HepG2 (cell line): ENCODE measurements around the gene AP3M1. TPM values are rescaled to one million over a fixed set of nuclear protein-coding genes. Genes with fewer than 3 reads are reported as not detected.

Experiments
- ATAC-seq: fragments of 200-7000 bp; cut with Tn5 transposase; 3 replicates; pipeline ENCODE4 v1.9.1; 2020; ENCODE audit warnings: mild to moderate bottlenecking, moderate library complexity
- BruUV-seq: library from RNA; stranded (reverse); fragments of 400-500 nt; replicated peaks from 2 replicates; lab custom pipeline; 2021; lab: Mats Ljungman, UMichigan
- CTCF ChIA-PET: fragments of 300-600 bp; formaldehyde crosslinking; extraction: SDS; loops from one replicate; lab custom pipeline; 2021; ENCODE audit warnings: low total read pairs, inconsistent platforms, low intra/inter-chr PET ratio; lab: Yijun Ruan, JAX
- POLR2A ChIA-PET: fragments of 350-600 bp; sonication (Branson Sonifier 250); formaldehyde crosslinking; loops from one replicate; lab custom pipeline; 2020; ENCODE audit warnings: antibody characterized with exemption, inconsistent platforms; lab: Yijun Ruan, JAX
- DNase-seq: peaks from one replicate; pipeline ENCODE4 v3.0.0-alpha.2; 2015; ENCODE audit warnings: low spot score
- FAIRE-seq: peaks from 3 replicates; lab custom pipeline; 2011; peaks lifted over from hg19 to GRCh38; lab: Jason Lieb, UNC
- H2AFZ ChIP-seq: one replicate; pipeline ENCODE4 v1.6.1; 2011; ENCODE audit warnings: low read length, inconsistent platforms
- H3K27ac ChIP-seq: fragments of 300-600 bp; 3 replicates; pipeline ENCODE4 v1.8.0; 2011; ENCODE audit warnings: mixed run types, mild to moderate bottlenecking, mixed read lengths, low read length, inconsistent platforms; ENCODE audit not compliant: insufficient read depth; ENCODE audit errors: extremely low read length
- H3K27me3 ChIP-seq, 2 experiments: fragments of 200-600 bp in 1 of 2; 2 replicates in 1 of 2; 3 replicates in 1 of 2; pipeline versions ENCODE4 v1.6.0 to v1.8.0; 2011; ENCODE audit warnings: low read length in 2 of 2, mild to moderate bottlenecking in 2 of 2, moderate library complexity in 2 of 2, inconsistent platforms in 1 of 2; ENCODE audit not compliant: insufficient read depth in 2 of 2, control insufficient read depth in 1 of 2
- H3K36me3 ChIP-seq, 2 experiments: fragments of 200-600 bp in 1 of 2; replicated peaks in 1 of 2; 2 replicates in 1 of 2; 3 replicates in 1 of 2; pipeline versions ENCODE4 v1.5.1 to v1.8.0; 2011; ENCODE audit warnings: low read length in 2 of 2, inconsistent platforms in 1 of 2; ENCODE audit not compliant: insufficient read depth in 2 of 2, control insufficient read depth in 1 of 2
- H3K4me1 ChIP-seq: 2 replicates; pipeline ENCODE4 v1.5.1; 2012; ENCODE audit warnings: low read length, inconsistent platforms; ENCODE audit not compliant: insufficient read depth
- H3K4me2 ChIP-seq: 2 replicates; pipeline ENCODE4 v1.6.0; 2011; ENCODE audit warnings: low read depth, low read length, inconsistent platforms
- H3K4me3 ChIP-seq, 3 experiments: fragments of 200-600 bp in 1 of 3; sonication (generic), shearing (Covaris generic) in 1 of 3; replicated peaks in 1 of 3; 2 replicates each; pipeline ENCODE4 v1.5.1; 2011 to 2016; ENCODE audit warnings: low read length in 3 of 3, inconsistent platforms in 2 of 3, low read depth in 2 of 3, mild to moderate bottlenecking in 2 of 3, control low read depth in 1 of 3, mixed read lengths in 1 of 3; ENCODE audit not compliant: insufficient read depth in 1 of 3
- H3K79me2 ChIP-seq: one replicate; pipeline ENCODE4 v1.6.1; 2011; ENCODE audit warnings: low read length, inconsistent platforms; ENCODE audit not compliant: insufficient read depth
- H3K9ac ChIP-seq: 2 replicates; pipeline ENCODE4 v1.6.0; 2011; ENCODE audit warnings: mild to moderate bottlenecking, low read depth, low read length, inconsistent platforms; ENCODE audit not compliant: insufficient read depth
- H3K9me3 ChIP-seq: 2 replicates; pipeline ENCODE4 v1.5.1; 2012; ENCODE audit warnings: mild to moderate bottlenecking, low read length
- H4K20me1 ChIP-seq: 2 replicates; pipeline ENCODE4 v1.6.0; 2011; ENCODE audit warnings: inconsistent platforms, mild to moderate bottlenecking, low read length, moderate library complexity; ENCODE audit not compliant: insufficient read depth
- EEA1 ChIP-seq: sonication (generic); formaldehyde crosslinking; IDR thresholded peaks from 2 replicates; pipeline ENCODE4 v1.5.1; 2020; ENCODE audit warnings: mild to moderate bottlenecking, missing genetic modification reagents, borderline replicate concordance
- EED ChIP-seq: sonication (generic); formaldehyde crosslinking; IDR thresholded peaks from 2 replicates; pipeline ENCODE4 v1.5.0; 2020; ENCODE audit warnings: mild to moderate bottlenecking, missing genetic modification reagents
- FOXA1 ChIP-seq, 2 experiments: fragments of 450-650 bp in 1 of 2; sonication (generic) in 1 of 2; formaldehyde crosslinking in 1 of 2; IDR thresholded peaks; 2 replicates each; pipeline versions ENCODE4 v1.4.0 to v1.6.1; 2016 to 2020; ENCODE audit warnings: missing genetic modification reagents in 1 of 2
- FOXO1 ChIP-seq: sonication (generic); formaldehyde crosslinking; IDR thresholded peaks from 2 replicates; pipeline ENCODE4 v1.4.0; 2020; ENCODE audit warnings: missing genetic modification reagents
- NFIB ChIP-seq: sonication (generic); formaldehyde crosslinking; IDR thresholded peaks from 2 replicates; pipeline ENCODE4 v1.9.0; 2021; ENCODE audit warnings: missing genetic modification reagents, mild to moderate bottlenecking, borderline replicate concordance
- TEAD2 ChIP-seq: sonication (generic); formaldehyde crosslinking; IDR thresholded peaks from 2 replicates; pipeline ENCODE4 v1.9.0; 2021; ENCODE audit warnings: missing genetic modification reagents
- ZNF816 ChIP-seq: sonication (generic); formaldehyde crosslinking; IDR thresholded peaks from 2 replicates; pipeline ENCODE4 v1.8.0; 2022; ENCODE audit warnings: missing genetic modification reagents, mild to moderate bottlenecking, borderline replicate concordance
- ZSCAN9 ChIP-seq: IDR thresholded peaks from 2 replicates; pipeline ENCODE4 v1.6.1; 2016; ENCODE audit warnings: borderline replicate concordance
- WGBS: methylation state at CpG from one replicate; pipeline ENCODE4 v1.1.6; 2017; ENCODE audit warnings: low lambda C conversion rate; 5-methylcytosine and 5-hydroxymethylcytosine counted together
- in situ Hi-C: cut with HindIII; loops from 2 replicates; pipeline ENCODE4 v1.10.0; 2017; ENCODE audit warnings: low pct_unique_long_range_greater_than_20kb; ENCODE audit not compliant: extremely low pct_ligation_motif_present
- intact Hi-C: fragments of 100-400 bp; cut with micrococcal nuclease; formaldehyde crosslinking; loops from one replicate; pipeline ENCODE4 v1.10.0; 2022; ENCODE audit not compliant: unreplicated experiment
- polyA plus RNA-seq, 8 experiments: library from polyadenylated mRNA; depleted of rRNA in 3 of 8; stranded (reverse) in 7 of 8; unstranded in 1 of 8; fragments of >200 nt; fragmentation: Illumina TruSeq in 4 of 8; extraction: Trizol in 4 of 8; gene quantifications; 2 replicates each; pipeline versions ENCODE4 v1.2.1 to v1.2.3, GENCODE V29; 2011 to 2016; ENCODE audit warnings: low read depth in 4 of 8, missing spikeins in 1 of 8, mixed read lengths in 1 of 8; ENCODE audit not compliant: insufficient read depth in 1 of 8
- total RNA-seq, 5 experiments: library from RNA; depleted of rRNA; stranded (reverse); fragments of >200 nt; fragmentation: Illumina TruSeq; extraction: Trizol; gene quantifications; 2 replicates each; pipeline ENCODE4 v1.2.3, GENCODE V29; 2016; ENCODE audit warnings: low read depth in 1 of 5
- TF ChIP-seq, protein P1 (sequence below): sonication (generic); formaldehyde crosslinking; IDR thresholded peaks from 2 replicates; pipeline ENCODE4 v1.4.0; 2020; ENCODE audit warnings: missing genetic modification reagents

AP3M1 gene
- total and polyA plus RNA-seq, 2 of the 13 experiments (the other 11 are each of a cell fraction or from before 2014, with no cell fraction given), result 29.0 to 31.6 TPM

DNA sequence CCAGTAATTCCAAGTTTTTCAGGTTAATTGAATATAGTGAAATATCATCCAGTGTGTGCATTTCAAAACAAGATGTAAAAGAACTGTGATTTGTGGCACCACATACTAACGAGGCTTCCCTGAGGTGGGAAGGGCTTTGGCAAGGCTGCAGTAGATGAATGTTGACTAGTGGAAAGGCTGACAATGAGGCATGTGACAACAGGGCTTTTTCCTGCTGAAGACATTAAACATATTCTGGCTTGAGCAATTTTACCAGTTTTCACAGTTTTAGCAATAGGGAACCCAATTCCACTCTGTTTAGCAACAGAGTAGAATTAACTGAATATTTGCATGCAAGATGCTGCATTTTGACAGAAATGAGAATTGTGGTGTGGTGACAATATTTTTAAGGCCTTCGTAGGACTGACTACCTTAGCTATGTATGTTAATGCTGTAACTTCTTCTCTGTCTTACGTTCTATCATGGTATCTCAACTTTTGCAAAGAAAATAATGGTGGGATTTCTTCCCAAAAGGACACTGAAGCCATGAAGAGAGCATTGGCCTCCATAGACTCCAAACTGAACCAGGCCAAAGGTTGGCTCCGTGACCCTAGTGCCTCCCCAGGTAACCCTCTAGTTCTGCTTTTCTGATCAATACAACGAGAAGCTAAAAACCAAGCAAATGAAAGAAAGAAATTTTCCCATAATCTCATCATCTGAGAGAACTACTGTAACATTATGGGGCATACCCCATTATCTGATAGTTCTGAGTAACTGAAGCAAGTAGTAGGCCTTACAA lies 68.5 kb downstream of the AP3M1 start:
- no peak for TF ChIP-seq TEAD2
- TF ChIP-seq NFIB (CRISPR knock-in tag), result no peak
- no peak for TF ChIP-seq ZNF816 (CRISPR knock-in tag)
- TF ChIP-seq EED, result no peak
- no peak for TF ChIP-seq EEA1 (CRISPR knock-in tag)
- no peak for TF ChIP-seq FOXO1 (CRISPR knock-in tag)
- TF ChIP-seq ZSCAN9 (CRISPR knock-in tag), result no peak
- no peak for TF ChIP-seq FOXA1 (IDR thresholded peaks at IDR 0.05)
- TF ChIP-seq FOXA1 (CRISPR knock-in tag; IDR thresholded peaks at IDR 0.05), result no peak
- TF ChIP-seq, protein P1, sequence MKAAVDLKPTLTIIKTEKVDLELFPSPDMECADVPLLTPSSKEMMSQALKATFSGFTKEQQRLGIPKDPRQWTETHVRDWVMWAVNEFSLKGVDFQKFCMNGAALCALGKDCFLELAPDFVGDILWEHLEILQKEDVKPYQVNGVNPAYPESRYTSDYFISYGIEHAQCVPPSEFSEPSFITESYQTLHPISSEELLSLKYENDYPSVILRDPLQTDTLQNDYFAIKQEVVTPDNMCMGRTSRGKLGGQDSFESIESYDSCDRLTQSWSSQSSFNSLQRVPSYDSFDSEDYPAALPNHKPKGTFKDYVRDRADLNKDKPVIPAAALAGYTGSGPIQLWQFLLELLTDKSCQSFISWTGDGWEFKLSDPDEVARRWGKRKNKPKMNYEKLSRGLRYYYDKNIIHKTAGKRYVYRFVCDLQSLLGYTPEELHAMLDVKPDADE (CRISPR knock-in tag), result no peak
- intact Hi-C loops, result loop anchor here (2.0 to 10.0 kb wide), 2 partner anchors 137 to 195 kb away; no protein-coding TSS in a partner anchor

More for the DNA sequence above, 68.5 kb downstream of the AP3M1 start:
- no peak overlapping the region for H3K27ac ChIP-seq
- H3K4me3 ChIP-seq, result no peak overlapping the region
- no peaks in the 10 kb centered on the region for H4K20me1 ChIP-seq
- ChIA-PET POLR2A (no interaction called here), CTCF (interaction anchor here (2.4 kb wide), 1 partner anchor 196 kb away, joined by 14 read pairs; no protein-coding TSS in a partner anchor)
- WGBS, result 91% methylated on average over 5 of the region's 5 CpGs
- DNase-seq, result no peak
- no peak for FAIRE-seq
- no TSS peak for BruUV-seq
- ATAC-seq, result no peak
- in situ Hi-C loops, result loop anchor here (5.0 kb wide), 1 partner anchor 195 kb away; no protein-coding TSS in a partner anchor
- no peaks in the 10 kb centered on the region for H3K79me2 ChIP-seq
- H3K4me1 ChIP-seq, result no peaks in the 10 kb centered on the region
- peaks cover 1 to 12% of the 10 kb centered on the region in 2 experiments; a peak in 2 of 5 replicates for H3K36me3 ChIP-seq
- no peak overlapping the region for H3K9ac ChIP-seq
- no peak overlapping the region for H2AFZ ChIP-seq
- H3K9me3 ChIP-seq, result no peaks in the 10 kb centered on the region
- H3K27me3 ChIP-seq, result no peaks in the 10 kb centered on the region
- no peak overlapping the region for H3K4me2 ChIP-seq
